B cell (primary cell): ENCODE data around the gene PCGF5. TPM values are rescaled to one million over a fixed set of nuclear protein-coding genes. Genes with fewer than 3 reads are reported as not detected.

ENCODE experiments used
- ATAC-seq: fragments of 200-7000 bp; cut with Tn5 transposase; one replicate; pipeline ENCODE4 v1.10.0; 2021; ENCODE audit warnings: low read depth, mild to moderate bottlenecking, moderate number of reproducible peaks, moderate library complexity
- CTCF ChIA-PET: fragments of 350-600 bp; sonication (Branson Sonifier 250); formaldehyde crosslinking; loops from one replicate; lab custom pipeline; 2021; ENCODE audit warnings: antibody characterized with exemption, inconsistent platforms; lab: Charles Lee
- POLR2A ChIA-PET: fragments of 350-600 bp; sonication (Branson Sonifier 250); formaldehyde crosslinking; loops from one replicate; lab custom pipeline; 2021; ENCODE audit warnings: antibody characterized with exemption; lab: Charles Lee
- DNase-seq: peaks from one replicate; pipeline ENCODE4 v3.0.0; 2013
- H2AFZ ChIP-seq: 2 replicates; pipeline ENCODE4 v1.6.1; 2012; ENCODE audit warnings: mild to moderate bottlenecking, low read depth, low read length; ENCODE audit not compliant: insufficient read depth, poor library complexity, severe bottlenecking
- H3K27ac ChIP-seq, 2 donors: 1 replicate in 1 of 2; 2 replicates in 1 of 2; pipeline ENCODE4 v1.5.1; 2012 to 2013; ENCODE audit warnings: low read length in 2 of 2, mild to moderate bottlenecking in 2 of 2, moderate library complexity in 1 of 2
- H3K27me3 ChIP-seq, 4 experiments: fragments of 200-600 bp in 1 of 4; sonication (generic) in 1 of 4; replicated peaks in 1 of 4; 1 replicate in 2 of 4; 2 replicates in 2 of 4; pipeline versions ENCODE4 v1.6.1 to v1.7.0; 2013 to 2016; ENCODE audit warnings: low read length in 3 of 4, mild to moderate bottlenecking in 2 of 4, mixed read lengths in 1 of 4, moderate library complexity in 1 of 4; ENCODE audit not compliant: insufficient read depth in 4 of 4, control insufficient read depth in 3 of 4; ENCODE audit errors: control extremely low read depth in 1 of 4
- H3K36me3 ChIP-seq, 2 experiments: replicated peaks in 1 of 2; 1 replicate in 1 of 2; 2 replicates in 1 of 2; pipeline versions ENCODE4 v1.6.1 to v1.7.1; 2013; ENCODE audit warnings: low read length in 1 of 2; ENCODE audit not compliant: insufficient read depth in 2 of 2, control insufficient read depth in 1 of 2; ENCODE audit errors: control extremely low read depth in 1 of 2, extremely low read depth in 1 of 2
- H3K4me1 ChIP-seq, 2 donors: fragments of 200-600 bp in 1 of 2; sonication (generic) in 1 of 2; 1 replicate in 1 of 2; 2 replicates in 1 of 2; pipeline versions ENCODE4 v1.5.1 to v1.6.1; 2013 to 2017; ENCODE audit warnings: low read length in 2 of 2; ENCODE audit not compliant: control insufficient read depth in 2 of 2, insufficient read depth in 2 of 2
- H3K4me2 ChIP-seq: replicated peaks from 2 replicates; pipeline ENCODE3; 2012; ENCODE audit warnings: mild to moderate bottlenecking, low read depth, low read length; ENCODE audit not compliant: poor library complexity, severe bottlenecking
- H3K4me3 ChIP-seq, 5 experiments: fragments of 200-600 bp in 1 of 5; sonication (generic) in 1 of 5; 1 replicate in 3 of 5; 2 replicates in 2 of 5; pipeline versions ENCODE4 v1.5.1 to v1.7.0; 2011 to 2016; ENCODE audit warnings: low read length in 4 of 5, mild to moderate bottlenecking in 4 of 5, low read depth in 2 of 5, control low read depth in 1 of 5, moderate library complexity in 1 of 5; ENCODE audit not compliant: insufficient read depth in 1 of 5; ENCODE audit errors: control extremely low read depth in 1 of 5, extremely low read depth in 1 of 5
- H3K79me2 ChIP-seq: fragments of 200-600 bp; sonication (generic); one replicate; pipeline ENCODE4 v1.6.0; 2016; ENCODE audit warnings: low read length; ENCODE audit not compliant: control insufficient read depth, insufficient read depth
- H3K9ac ChIP-seq: fragments of 200-600 bp; sonication (generic); 2 replicates; pipeline ENCODE4 v1.6.1; 2017; ENCODE audit warnings: mild to moderate bottlenecking, low read length, moderate library complexity
- H3K9me3 ChIP-seq, 3 donors: one replicate each; pipeline versions ENCODE4 v1.6.1 to v1.7.1; 2013; ENCODE audit warnings: low read length in 2 of 3; ENCODE audit not compliant: control insufficient read depth in 2 of 3, insufficient read depth in 1 of 3; ENCODE audit errors: control extremely low read depth in 1 of 3
- H4K20me1 ChIP-seq: 2 replicates; pipeline ENCODE4 v1.6.0; 2012; ENCODE audit warnings: mild to moderate bottlenecking, low read length; ENCODE audit not compliant: insufficient read depth, control insufficient read depth, poor library complexity, severe bottlenecking
- H3K27ac Mint-ChIP-seq: one replicate; pipeline ENCODE4 v1.8.0; 2021; ENCODE audit warnings: mixed read lengths
- H3K27me3 Mint-ChIP-seq: one replicate; pipeline ENCODE4 v1.8.0; 2021; ENCODE audit warnings: mixed read lengths
- H3K4me1 Mint-ChIP-seq: one replicate; pipeline ENCODE4 v1.8.0; 2021; ENCODE audit warnings: mixed read lengths
- H3K4me3 Mint-ChIP-seq: one replicate; pipeline ENCODE4 v1.8.0; 2021; ENCODE audit warnings: mixed read lengths
- H3K9me3 Mint-ChIP-seq: one replicate; pipeline ENCODE4 v1.8.0; 2022; ENCODE audit warnings: mixed read lengths; ENCODE audit not compliant: insufficient read depth
- CTCF ChIP-seq: fragments of 200-600 bp; IDR thresholded peaks from one replicate; pipeline ENCODE4 v1.8.0; 2022; ENCODE audit warnings: antibody characterized with exemption, mild to moderate bottlenecking
- EZH2 ChIP-seq: IDR thresholded peaks from 2 replicates; pipeline ENCODE4 v1.6.1; 2012; ENCODE audit warnings: borderline replicate concordance, low read depth, mild to moderate bottlenecking, moderate library complexity, low read length; ENCODE audit not compliant: insufficient read depth, poor library complexity, severe bottlenecking
- WGBS: methylation state at CpG from one replicate; pipeline ENCODE4 v1.1.5; 2013; ENCODE audit warnings: missing lambda C conversion rate; ENCODE audit not compliant: insufficient coverage; 5-methylcytosine and 5-hydroxymethylcytosine counted together
- intact Hi-C: fragments of 100-400 bp; cut with micrococcal nuclease; formaldehyde crosslinking; loops from one replicate; pipeline ENCODE4 v1.10.0; 2022
- polyA plus RNA-seq: library from polyadenylated mRNA; depleted of rRNA; stranded (reverse); fragments of >200 nt; gene quantifications from 2 replicates; pipeline ENCODE4 v1.2.3, GENCODE V29; 2012
- total RNA-seq, 2 donors: library from RNA; stranded (reverse); fragments of 120-200 nt in 1 of 2; gene quantifications; 1 replicate in 1 of 2; 2 replicates in 1 of 2; pipeline versions ENCODE4 v1.2.3 to v1.2.4, GENCODE V29; 2013 to 2022

Gene PCGF5
- total and polyA plus RNA-seq, 2 donors (not counting 1 experiment from before 2014, with no cell fraction given), result 37.6 to 102 TPM

GRCh38 chr10:91312382-91312733 lies 91.9 kb downstream of the PCGF5 start:
- Mint-ChIP-seq H3K27me3 (peaks cover 25% of the 10 kb centered on the region), H3K9me3 (no peaks in the 10 kb centered on the region), H3K4me1 (no peaks in the 10 kb centered on the region), H3K4me3 (no peak overlapping the region), H3K27ac (no peak overlapping the region)
- no peaks in the 10 kb centered on the region for H3K9me3 ChIP-seq
- no peak overlapping the region for H3K4me3 ChIP-seq
- no peak overlapping the region for H2AFZ ChIP-seq
- H3K79me2 ChIP-seq, result no peaks in the 10 kb centered on the region
- no peaks in the 10 kb centered on the region for H3K4me1 ChIP-seq
- ATAC-seq, result no peak
- CTCF ChIA-PET, result interaction anchor here (1.4 kb wide), 2 partner anchors 14 to 51 kb away, joined by 5 to 6 read pairs; no protein-coding TSS in a partner anchor
- WGBS, result 100% methylated on average over 1 of the region's 2 CpGs
- H4K20me1 ChIP-seq, result no peaks in the 10 kb centered on the region
- peaks cover 0 to 7% (median 0%) of the 10 kb centered on the region in 4 experiments for H3K27me3 ChIP-seq
- POLR2A ChIA-PET, result no interaction called here
- H3K36me3 ChIP-seq, result no peaks in the 10 kb centered on the region
- TF ChIP-seq EZH2, result no peak
- no peak for TF ChIP-seq CTCF
- H3K27ac ChIP-seq, result no peak overlapping the region
- H3K9ac ChIP-seq, result no peak overlapping the region
- DNase-seq, result no peak
- no peak overlapping the region for H3K4me2 ChIP-seq
- intact Hi-C loops, result no loop called here

- H3K36me3 ChIP-seq, result no peaks in the 10 kb centered on the region
- no peaks in the 10 kb centered on the region for H3K4me1 ChIP-seq
- no peak overlapping the region for H3K9ac ChIP-seq
- H4K20me1 ChIP-seq, result no peaks in the 10 kb centered on the region
- WGBS, result 85% methylated on average over 2 of the region's 6 CpGs
- POLR2A ChIA-PET, result no interaction called here
- no peak overlapping the region for H3K4me3 ChIP-seq
- no peaks in the 10 kb centered on the region for H3K9me3 Mint-ChIP-seq
- CTCF ChIA-PET, result interaction anchor here (0.5 to 1.2 kb wide), 2 partner anchors 63 to 72 kb away, joined by 3 read pairs; no protein-coding TSS in a partner anchor
- H3K27ac Mint-ChIP-seq, result no peak overlapping the region
- H3K27me3 ChIP-seq, result peaks cover 0 to 7% (median 0%) of the 10 kb centered on the region in 4 experiments
- no peaks in the 10 kb centered on the region for H3K79me2 ChIP-seq
- DNase-seq (no peak), ATAC-seq (no peak)
- H2AFZ ChIP-seq, result no peak overlapping the region
- no peak overlapping the region for H3K4me3 Mint-ChIP-seq
- no peak overlapping the region for H3K27ac ChIP-seq
- intact Hi-C loops, result no loop called here
- peaks cover 23% of the 10 kb centered on the region for H3K27me3 Mint-ChIP-seq
- H3K9me3 ChIP-seq, result no peaks in the 10 kb centered on the region
- H3K4me1 Mint-ChIP-seq, result no peaks in the 10 kb centered on the region
- H3K4me2 ChIP-seq, result no peak overlapping the region
- TF ChIP-seq CTCF (no peak), EZH2 (no peak)
These were observed 93.5 kb downstream of the PCGF5 start for GRCh38 chr10:91313796-91314485.
